ENCODE measurements around the gene U2AF1L4. TPM values are rescaled to one million over a fixed set of nuclear protein-coding genes. Genes with fewer than 3 reads are reported as not detected.

Gene U2AF1L4
- total RNA-seq, 1 donor from 2014 or later: 6.6 TPM

- DNase-seq (ENCODE audit: extremely low spot score in 2 of 2): no peak
- no peak overlapping the region for H3K4me3 ChIP-seq
- H3K4me1 ChIP-seq: peaks cover 17% of the 10 kb centered on the region
- no peaks in the 10 kb centered on the region for H3K27me3 ChIP-seq
- no peaks in the 10 kb centered on the region for H3K9me3 ChIP-seq
- H3K36me3 ChIP-seq: peaks cover 0 to 41% of the 10 kb centered on the region in 2 donors
- TF ChIP-seq CTCF (IDR thresholded peaks at IDR 0.05) (no peak), POLR2A (IDR thresholded peaks at IDR 0.05) (no peak), POLR2AphosphoS5 (IDR thresholded peaks at IDR 0.05; ENCODE audit: insufficient read depth in 1 of 2, low read depth in 1 of 2) (no peak)
- H3K27ac ChIP-seq: no peak overlapping the region
- intact Hi-C loops (cut with DNase I): no loop called here
These were observed 8.0 kb downstream of the U2AF1L4 start for GRCh38 chr19:35736913-35737886.

GRCh38 chr19:35734889-35735288 lies 10.3 kb downstream of the U2AF1L4 start:
- Histone ChIP-seq H3K36me3 (peaks cover 0 to 64% of the 10 kb centered on the region in 2 donors), H3K27ac (no peak overlapping the region), H3K4me3 (no peak overlapping the region), H3K9me3 (no peaks in the 10 kb centered on the region), H3K27me3 (no peaks in the 10 kb centered on the region), H3K4me1 (peaks cover 5% of the 10 kb centered on the region)
- no peak for TF ChIP-seq POLR2AphosphoS5 (IDR thresholded peaks at IDR 0.05; ENCODE audit: insufficient read depth in 1 of 2, low read depth in 1 of 2)
- TF ChIP-seq POLR2A (IDR thresholded peaks at IDR 0.05): no peak
- no peak for TF ChIP-seq CTCF (IDR thresholded peaks at IDR 0.05)
- intact Hi-C loops (cut with DNase I): no loop called here
- no peak for DNase-seq (ENCODE audit: extremely low spot score in 2 of 2)

GRCh38 chr19:35734273-35734672 lies 10.9 kb downstream of the U2AF1L4 start:
- no peaks in the 10 kb centered on the region for H3K4me1 ChIP-seq
- H3K27ac ChIP-seq: no peak overlapping the region
- TF ChIP-seq POLR2A (IDR thresholded peaks at IDR 0.05) (no peak), POLR2AphosphoS5 (IDR thresholded peaks at IDR 0.05; ENCODE audit: insufficient read depth in 1 of 2, low read depth in 1 of 2) (no peak), CTCF (IDR thresholded peaks at IDR 0.05) (no peak)
- peaks cover 0 to 70% of the 10 kb centered on the region in 2 donors for H3K36me3 ChIP-seq
- no peak for DNase-seq (ENCODE audit: extremely low spot score in 2 of 2)
- H3K9me3 ChIP-seq: no peaks in the 10 kb centered on the region
- H3K27me3 ChIP-seq: no peaks in the 10 kb centered on the region
- H3K4me3 ChIP-seq: no peak overlapping the region
- intact Hi-C loops (cut with DNase I): no loop called here

GRCh38 chr19:35733180-35734125 lies 11.8 kb downstream of the U2AF1L4 start:
- Histone ChIP-seq H3K27ac (no peak overlapping the region), H3K4me1 (no peaks in the 10 kb centered on the region), H3K27me3 (no peaks in the 10 kb centered on the region), H3K9me3 (no peaks in the 10 kb centered on the region), H3K4me3 (no peak overlapping the region), H3K36me3 (peaks cover 0 to 73% of the 10 kb centered on the region in 2 donors)
- DNase-seq (ENCODE audit: extremely low spot score in 2 of 2): no peak
- intact Hi-C loops (cut with DNase I): no loop called here
- TF ChIP-seq CTCF (IDR thresholded peaks at IDR 0.05) (no peak), POLR2A (IDR thresholded peaks at IDR 0.05) (no peak), POLR2AphosphoS5 (IDR thresholded peaks at IDR 0.05; ENCODE audit: insufficient read depth in 1 of 2, low read depth in 1 of 2) (no peak)
